NCI-H1105 treated with DMSO at 0.1 percent for 48 hours (cell line): Measurements from ENCODE around the gene ITCH.
"Not testable (repeated sequence)": the region's sequence is repeated elsewhere in the genome, so short reads cannot be mapped to it uniquely, and the experiment has no call there.

Experiments
- DNase-seq: peaks from one replicate; lab custom pipeline; 2025; lab: John Stamatoyannopoulos, UW

Gene ITCH

DNA sequence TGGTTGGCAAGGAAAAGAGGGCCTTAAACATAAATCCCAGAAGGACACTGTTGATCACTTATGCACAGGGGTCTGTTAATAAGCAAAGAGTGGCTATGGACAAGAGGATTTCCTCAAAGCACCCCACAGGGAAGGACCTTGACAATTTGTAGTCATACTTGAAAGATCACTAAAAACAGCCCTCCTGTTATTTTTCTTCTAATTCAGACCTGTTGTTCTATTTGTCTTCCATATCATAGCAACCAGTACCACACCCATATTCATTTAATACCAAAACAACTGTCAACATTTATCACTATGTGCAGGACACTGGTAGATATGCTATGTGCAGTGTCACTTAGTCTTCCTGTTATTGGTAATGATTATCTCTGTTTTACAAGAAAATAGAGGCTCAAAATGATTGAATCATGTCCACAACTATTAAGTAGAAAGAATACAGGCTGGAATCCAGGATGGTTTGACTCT lies 149.9 kb downstream of the ITCH start:
- no peak for DNase-seq

DNA sequence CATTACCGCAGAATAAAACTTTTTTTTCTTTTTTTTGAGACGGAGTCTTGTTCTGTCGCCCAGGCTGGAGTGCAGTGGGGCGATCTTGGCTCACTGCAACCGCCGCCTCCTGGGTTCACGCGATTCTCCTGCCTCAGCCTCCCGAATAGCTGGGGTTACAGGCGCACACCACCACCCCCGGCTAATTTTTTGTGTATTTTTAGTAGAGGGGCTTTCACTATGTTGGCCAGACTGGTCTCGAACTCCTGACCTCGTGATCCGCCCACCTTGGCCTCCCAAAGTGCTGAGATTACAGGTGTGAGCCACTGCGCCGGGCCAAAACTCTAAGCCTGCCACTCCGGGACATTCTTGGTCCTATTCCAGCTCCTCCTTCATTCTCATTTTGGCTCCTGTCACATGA lies 151.0 kb downstream of the ITCH start:
- not testable (repeated sequence) for DNase-seq

DNA sequence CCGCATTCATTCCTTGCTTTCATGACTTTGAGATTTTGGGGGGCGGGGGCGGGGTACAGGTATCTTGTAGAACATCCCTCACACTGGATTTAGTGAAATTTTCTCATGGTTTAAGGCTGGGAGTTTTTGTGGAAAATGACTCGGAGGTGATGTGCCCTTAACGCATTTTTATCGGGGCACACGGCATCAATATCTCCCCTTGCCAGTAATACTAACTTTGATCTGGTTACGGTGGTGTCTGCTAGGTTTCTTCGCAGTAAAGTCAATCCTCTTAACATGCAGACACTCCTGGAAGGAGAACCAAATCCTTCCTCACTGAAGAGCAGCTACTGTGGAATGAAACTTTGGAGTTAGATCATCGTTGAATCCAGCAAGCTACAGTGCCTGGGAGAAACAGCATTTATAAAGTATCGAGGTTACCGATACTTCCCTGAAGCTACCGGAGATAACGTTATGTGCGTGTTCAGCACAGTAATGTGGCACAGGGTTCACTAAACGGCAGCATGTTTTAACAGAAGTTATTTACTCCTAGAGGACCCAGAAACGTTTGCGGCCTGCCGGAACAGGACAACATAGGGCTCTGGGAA lies 151.9 kb downstream of the ITCH start:
- DNase-seq: no peak

DNA sequence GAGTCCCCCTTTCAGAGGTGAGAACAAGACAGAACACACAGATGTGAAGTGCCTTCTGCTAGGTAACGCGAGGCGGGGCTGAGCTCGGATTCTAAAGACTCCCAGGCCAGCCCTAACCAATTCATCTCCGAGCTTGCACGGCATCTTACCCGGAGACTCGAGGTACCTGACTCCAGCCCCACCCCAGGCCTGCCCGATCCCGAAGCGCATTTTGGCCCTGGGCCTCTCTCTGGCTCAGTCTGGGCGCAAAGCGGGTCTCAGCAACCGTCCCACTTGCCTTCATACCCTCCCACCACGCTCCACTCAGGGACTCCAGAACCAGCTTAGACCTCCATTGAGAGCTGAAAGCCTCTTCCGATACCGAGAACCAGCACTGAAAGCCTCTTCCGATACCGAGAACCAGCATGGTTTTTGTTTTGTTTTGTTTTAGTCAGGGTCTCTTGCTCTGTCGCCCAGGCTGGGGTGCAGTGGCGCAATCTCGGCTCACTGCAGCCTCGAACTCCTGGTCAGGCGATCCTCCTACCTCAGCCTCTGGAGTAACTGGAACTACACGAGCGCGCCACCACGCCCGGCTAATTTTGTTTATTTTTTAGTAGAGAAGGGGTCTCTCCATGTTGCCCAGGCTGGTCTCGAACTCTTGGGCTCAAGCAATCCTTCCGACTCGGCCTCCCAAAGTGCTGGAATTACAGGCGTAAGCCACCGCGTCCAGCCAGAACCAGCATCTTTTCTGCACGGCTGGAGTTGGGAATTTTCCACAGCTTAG lies 152.6 kb downstream of the ITCH start:
- peak; percentile 82 for DNase-seq

DNA sequence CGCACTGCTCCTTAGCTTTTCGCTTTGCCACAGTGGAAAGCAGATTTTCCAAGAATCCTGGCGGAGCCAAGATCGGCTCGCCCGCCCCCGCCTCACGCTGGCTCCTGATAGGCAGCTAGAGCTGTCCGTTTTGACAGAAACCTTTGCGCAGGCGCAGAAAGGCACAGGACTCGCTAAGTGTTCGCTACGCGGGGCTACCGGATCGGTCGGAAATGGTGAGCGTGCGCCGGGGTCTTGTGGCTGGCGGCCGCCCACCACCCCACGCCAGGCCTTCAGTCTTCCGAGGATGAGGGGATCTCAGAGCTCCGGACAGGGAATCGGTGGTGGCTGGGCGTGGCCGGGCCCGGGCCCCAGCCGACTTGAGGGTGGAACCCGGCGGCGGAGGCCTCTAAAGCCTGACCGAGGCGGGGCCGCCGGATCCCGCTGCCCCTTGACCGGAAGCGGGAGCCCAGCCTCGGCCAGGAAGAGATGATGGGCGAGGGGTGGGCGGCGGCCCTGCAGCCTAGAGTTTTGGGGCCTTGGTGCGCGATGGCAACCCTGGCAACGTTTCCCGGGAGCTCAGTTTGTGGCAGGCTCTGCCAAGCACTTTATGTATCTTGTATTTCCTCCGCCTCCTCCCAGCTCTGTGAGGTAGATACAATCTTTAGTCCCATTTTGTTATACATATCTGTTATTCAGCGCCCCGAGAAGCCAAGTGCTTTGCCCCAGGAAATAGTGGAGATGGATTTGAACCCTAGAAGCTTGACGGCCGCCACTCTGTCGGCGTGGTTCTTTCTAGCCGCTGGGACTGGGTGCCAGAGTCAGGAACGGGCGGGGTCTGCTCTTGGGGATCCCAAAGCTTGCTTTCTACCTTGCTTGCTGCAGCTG lies 153.4 kb downstream of the ITCH start, which contains the start of gene DYNLRB1:
Gene DYNLRB1 (plus strand): TSS at position 176 of the 867 bp plus-strand sequence. CDS start 37 bp downstream, at position 213.
- DNase-seq: peak; percentile 93

DNA sequence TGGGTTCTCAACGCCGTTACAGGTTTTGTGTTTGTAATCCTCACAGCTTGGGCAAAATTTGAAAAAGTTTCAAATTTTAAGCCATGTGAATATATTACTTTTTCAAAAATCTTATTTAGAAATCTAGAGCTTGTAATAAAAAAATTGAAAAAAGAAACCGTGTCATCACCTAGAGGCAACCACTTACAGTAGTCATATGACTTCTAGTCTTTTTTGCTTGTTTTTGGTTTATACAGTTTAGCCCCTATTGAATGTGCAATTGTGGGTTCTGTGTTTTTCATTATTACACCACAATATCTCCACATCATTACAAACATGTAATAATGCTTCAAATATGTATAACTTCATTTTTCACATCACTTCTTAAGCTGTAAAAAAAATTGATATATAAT lies 154.0 kb downstream of the ITCH start:
- no peak for DNase-seq

DNA sequence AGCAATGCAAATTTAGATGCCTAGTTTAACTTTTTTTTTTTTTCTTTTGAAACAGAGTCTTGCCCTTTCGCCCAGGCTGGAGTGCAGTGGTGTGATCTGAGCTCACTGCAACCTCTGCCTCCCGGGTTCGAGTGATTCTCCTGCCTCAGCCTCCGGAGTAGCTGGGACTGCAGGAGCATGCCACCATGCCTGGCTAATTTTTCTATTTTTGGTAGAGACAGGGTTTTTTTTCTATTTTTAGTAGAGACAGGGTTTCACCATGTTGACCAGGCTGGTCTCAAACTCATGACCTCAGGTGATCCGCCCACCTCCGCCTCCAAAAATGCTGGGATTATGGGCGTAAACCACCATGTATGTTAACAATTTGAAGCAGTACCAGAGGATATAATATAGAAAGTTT lies 155.8 kb downstream of the ITCH start:
- DNase-seq: not testable (repeated sequence)

DNA sequence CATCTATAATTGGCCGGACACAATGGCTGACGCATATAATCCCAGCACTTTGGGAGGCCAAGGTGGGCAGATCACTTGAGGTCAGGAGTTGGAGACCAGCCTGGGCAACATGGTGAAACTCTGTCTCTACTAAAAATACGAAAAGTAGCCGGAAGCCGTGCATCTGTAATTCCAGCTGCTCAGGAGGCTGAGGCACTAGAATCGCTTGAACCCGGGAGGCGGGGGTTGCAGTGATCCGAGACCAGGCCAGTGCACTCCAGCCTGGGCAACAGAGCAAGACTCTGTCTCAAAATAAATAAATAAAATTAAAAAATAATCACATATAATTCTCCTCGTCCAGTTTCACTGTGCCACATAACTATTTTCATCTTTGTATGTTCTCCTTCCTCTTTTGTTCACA lies 156.8 kb downstream of the ITCH start:
- DNase-seq: not testable (repeated sequence)

DNA sequence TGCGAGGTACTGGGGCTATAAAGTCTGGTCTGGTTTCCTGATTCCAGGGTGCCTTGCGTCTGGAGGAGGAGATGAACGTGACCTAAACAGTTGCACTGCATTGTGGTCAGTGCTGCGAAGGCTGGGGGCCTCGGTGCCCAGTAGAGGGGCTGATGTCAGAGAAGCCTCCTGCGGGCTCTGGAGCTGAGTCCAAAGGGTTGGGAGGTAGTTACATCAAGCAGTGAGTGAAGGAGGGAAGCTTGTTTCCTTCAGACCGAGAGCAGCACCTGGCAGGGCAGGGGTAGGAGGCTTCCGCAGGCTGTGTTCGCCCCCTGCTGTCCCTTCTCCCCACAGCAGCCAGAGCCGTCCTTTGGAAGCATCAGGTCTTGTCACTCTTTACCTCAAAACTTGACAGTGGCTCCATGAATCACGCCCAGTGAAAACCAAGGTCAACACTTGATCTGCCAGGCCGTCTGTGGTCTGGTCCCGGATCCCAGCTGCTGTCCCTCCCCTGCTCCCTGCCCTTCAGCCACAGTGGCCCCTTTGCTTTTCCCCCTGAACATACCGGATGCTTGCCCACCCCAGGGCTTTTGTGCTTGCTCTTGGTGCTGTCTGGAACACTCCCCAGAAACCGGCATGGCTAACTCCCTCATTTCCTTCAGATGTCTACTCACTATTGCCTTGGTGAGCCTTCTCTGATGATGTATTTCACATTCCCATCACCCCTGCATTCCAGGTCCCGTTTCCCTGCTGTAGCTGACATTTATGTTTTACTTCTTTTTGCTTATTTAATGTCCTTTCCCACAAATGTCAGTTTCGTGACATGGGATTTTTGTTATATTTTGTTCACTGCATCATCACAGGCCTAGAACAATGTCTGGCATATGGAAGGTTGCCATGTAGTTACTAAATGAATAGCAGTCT lies 160.1 kb downstream of the ITCH start:
- DNase-seq: peak; percentile 48

DNA sequence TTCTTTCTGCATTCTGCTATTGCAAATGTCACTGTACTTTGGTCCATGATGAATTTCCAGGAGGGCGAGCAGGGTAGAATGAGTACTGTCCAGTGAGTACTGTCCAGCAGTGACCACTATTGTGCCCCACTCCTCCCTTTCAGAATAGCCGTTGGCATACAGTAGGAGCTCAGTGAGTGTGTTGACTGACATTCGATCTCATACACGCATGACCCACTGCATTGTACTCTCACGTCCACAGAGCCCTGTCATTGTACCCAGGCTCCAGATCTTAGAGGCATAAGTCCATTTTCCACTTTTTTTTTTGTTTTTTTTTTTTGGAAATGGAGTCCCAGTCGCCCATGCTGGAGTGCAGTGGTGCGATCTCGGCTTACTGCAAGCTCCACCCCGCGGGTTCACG lies 161.4 kb downstream of the ITCH start:
- no peak for DNase-seq

DNA sequence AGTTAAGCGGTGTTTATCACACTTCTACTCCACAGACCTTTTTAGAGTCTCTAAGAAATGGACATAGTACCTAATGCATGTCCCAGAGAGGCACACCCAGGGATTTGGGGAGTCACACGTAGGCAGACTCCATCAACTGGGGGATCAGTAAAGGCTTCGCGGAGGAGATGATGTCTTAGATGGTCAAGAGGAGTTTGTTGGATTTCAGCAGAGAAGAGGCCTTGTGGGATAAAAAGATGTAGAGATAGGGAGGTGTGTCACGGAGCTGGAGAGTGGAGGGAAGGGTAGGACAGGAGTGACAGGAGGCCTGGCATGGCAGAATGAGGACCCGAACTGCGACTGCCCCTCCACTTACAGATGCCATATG lies 162.3 kb downstream of the ITCH start:
- no peak for DNase-seq

DNA sequence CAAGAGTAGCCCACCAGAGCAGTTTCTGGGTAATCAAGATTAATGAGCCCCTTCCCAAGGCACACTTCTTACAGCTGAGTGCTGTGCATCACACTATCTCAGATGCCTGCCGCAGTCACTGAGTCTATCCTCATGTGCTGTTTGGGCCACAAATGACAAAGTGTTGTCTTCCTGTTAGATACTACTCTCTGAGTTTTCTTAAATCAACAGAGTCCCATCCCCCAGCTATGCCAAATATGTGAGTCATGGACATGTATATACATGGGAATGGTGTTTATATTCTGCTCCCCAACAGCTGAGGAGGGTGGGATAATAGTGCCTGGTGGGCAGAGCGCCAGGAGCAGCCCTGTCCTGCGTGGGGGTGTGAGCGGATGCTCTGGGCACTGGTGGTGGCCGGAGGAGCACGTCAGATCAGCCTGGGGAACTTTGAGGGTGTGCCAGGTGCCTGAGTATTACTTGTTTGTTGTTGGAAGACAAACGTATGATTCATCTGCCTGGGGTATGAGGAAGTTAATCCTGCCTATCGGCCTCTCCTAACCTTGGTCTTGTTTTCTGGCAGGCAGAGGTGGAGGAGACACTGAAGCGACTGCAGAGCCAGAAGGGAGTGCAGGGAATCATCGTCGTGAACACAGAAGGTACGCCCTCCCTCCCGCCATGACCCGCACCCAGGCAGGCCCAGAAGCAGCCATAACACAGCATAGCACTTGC lies 162.8 kb downstream of the ITCH start:
- DNase-seq: no peak

DNA sequence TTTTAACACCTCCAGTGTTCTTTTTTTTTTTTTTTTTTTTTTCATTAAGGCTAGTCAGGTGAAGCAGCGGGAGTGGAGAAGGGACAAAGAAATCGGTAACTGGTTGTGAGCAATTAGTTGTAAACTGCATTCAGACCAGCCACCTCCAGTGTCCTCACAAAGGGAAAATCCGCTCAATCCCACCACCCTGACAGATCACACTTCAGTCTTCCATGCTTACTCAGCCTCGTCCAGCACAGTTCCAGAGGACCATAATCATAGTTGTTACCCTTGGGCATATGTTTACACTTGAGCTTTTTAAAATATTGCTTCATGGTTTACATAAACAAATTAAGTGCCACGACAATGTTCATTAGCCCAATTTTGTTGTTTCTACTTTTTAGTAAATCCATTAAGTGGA lies 163.4 kb downstream of the ITCH start:
- DNase-seq: no peak

DNA sequence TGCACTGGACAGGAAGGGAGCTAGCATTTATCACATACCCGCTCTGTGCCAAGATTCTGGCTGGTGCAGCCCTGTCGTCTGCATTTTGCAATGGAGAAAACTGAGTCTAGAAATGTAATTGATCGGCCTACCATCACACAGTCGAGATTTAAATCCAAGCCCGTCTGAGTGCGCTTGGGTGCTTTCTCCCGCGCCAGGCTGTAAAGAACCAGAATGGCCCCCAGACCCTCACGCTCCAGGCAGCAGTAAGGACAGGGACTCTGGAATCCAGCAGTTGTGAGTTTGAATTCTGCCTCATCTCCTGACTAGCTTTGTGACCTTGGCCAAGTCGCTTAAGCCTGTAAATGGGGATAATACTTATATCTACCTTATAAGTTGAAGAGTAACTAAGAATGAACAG lies 163.9 kb downstream of the ITCH start:
- DNase-seq: no peak

DNA sequence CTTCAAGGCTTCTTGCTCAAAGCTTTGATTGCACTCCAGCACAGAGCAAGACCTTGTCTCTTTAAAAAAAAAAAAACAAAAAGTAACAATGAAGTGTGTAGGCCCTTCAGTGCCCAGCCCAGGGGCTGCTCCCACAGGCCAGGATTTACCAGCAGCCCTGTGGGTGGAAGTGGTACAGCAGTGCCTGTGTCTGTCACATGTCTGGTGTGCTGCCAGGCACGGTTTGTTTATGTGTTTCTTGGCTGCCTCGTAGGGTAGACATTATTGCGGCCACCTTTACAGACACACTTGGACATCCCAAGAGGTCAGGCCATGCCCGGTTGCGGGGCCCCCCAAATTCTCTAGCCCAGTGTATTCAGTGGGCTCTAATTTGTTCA lies 165.8 kb downstream of the ITCH start:
- no peak for DNase-seq

DNA sequence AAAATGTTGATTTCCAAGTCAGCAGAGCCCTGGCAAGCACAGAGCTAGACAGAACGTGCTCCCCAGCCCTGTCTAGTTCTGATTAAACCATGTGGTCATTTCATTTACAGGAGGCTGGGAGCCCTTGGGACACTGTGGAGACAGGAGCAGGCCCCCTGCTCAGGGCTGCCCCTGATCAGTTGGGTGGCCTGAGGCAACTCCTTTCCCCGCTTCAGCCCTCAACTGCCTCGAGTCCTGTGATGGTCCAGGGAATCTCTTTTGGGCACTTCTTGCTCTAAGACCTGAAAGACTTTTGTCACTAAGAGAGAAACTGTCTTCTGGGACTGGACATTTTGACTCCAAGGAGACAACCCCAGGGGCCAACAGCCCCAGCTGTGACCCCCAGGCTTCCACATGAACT lies 166.7 kb downstream of the ITCH start:
- no peak for DNase-seq

DNA sequence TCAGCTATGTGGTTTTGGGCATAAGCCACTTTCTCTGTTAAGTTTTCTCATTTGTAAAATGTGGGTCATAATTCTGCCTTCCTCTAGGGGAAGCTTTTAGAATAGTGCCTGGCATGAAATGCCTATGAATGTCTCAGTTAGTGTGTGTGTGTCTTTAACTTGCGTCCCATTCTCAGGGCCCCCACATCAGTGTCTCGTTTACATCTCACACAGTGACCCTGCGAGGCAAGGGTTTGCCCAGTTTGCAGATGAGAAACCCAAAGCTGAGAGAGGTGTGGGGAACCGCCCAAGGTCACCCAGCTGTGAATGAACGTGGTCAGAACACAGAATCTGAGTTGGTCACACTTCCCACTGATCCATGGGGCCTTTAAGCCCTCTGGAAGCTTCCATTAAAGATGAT lies 167.3 kb downstream of the ITCH start:
- no peak for DNase-seq

DNA sequence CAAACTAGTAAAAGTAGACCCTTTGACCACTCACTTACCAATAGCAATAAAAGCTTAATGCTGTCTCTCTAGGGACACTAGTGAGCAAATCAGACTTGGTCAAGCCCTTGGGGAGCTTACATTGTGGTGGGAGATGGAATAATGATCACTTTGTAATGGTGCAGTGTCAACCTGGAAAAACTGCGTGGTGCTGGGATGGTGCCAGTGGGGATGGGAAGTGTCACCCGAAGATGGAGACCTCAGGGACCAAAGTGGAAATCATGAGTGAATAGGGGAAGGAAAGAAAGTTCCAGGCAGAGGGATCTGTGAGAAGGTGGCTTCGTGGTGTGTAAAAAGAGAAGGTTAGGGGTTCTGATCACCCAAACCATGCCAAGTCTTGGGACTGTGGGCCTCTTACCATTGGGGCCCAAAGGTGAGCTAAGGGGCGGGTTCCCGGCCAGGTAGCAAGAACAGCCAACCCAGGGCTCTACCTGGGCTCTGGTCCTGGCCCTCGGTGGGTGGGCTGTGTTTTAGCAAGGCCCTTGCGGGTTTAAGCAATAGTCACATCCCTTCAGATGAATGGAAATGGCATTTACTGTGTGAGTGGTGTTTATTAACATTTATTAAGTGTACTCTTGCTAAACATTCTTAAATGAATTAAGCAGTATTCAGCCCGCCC lies 168.7 kb downstream of the ITCH start:
- DNase-seq: no peak

DNA sequence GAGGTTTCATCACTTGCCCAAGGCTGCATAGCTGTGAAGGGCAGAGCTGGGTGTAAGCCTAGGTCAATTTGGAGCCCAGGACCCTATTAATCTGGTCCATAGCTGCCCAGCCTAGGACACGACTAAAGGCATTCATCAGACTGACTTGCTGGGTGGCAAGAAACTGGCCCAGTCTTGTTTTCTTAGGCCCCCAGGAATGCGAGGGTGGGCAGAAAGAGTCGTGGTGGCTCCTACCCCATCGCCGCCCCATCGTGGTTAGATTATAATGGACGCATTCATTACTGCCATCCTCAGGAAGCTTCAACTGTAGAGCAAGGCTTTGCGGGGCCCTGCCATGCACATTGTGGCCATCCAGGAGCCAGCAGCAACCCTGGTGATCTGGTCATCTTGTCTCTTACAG lies 169.2 kb downstream of the ITCH start:
- DNase-seq: no peak

DNA sequence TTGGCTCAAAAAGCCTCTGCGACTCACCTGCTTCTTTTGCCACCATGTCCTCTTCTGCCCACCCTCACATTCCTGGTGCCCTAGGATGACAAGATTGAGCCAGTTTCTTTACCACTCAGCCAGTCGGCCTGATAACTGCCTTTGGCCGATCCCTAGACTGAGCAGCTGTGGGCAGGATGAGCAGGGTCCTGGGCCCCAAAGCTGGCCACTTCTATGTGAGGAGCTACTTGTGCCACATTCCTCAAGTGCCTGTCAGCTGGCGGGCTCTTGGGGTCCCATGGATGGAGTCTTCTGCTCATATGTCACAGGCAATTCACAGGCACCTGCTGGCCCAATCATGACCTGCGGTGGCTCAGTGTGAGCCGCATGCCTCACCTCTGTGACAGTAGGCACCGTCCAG lies 169.7 kb downstream of the ITCH start:
- no peak for DNase-seq
